Kidney epithelial cell (primary cell): ENCODE data around the gene KCNMB3. TPM values are rescaled to one million over a fixed set of nuclear protein-coding genes. Genes with fewer than 3 reads are reported as not detected.

ENCODE experiments used
- DNase-seq: peaks from one replicate; pipeline ENCODE4 v3.0.0-alpha.2; 2010; ENCODE audit warnings: low read depth
- H3K27me3 ChIP-seq: 2 replicates; pipeline ENCODE4 v1.6.0; 2011; ENCODE audit warnings: low read length; ENCODE audit not compliant: control insufficient read depth, insufficient read depth
- H3K36me3 ChIP-seq: 2 replicates; pipeline ENCODE4 v1.5.1; 2011; ENCODE audit warnings: low read length; ENCODE audit not compliant: control insufficient read depth, insufficient read depth
- H3K4me3 ChIP-seq: 2 replicates; pipeline ENCODE4 v1.5.1; 2011; ENCODE audit warnings: low read depth, mild to moderate bottlenecking, control low read depth, low read length
- total RNA-seq: library from RNA; depleted of rRNA; stranded (reverse); fragments of >200 nt; gene quantifications from 2 replicates; pipeline ENCODE4 v1.2.3, GENCODE V29; 2015
- TF ChIP-seq, protein P1 (sequence below): IDR thresholded peaks from 2 replicates; pipeline ENCODE4 v1.5.1; 2011; ENCODE audit warnings: mild to moderate bottlenecking, moderate library complexity, low read length, control low read depth, inconsistent platforms; ENCODE audit not compliant: insufficient read depth, poor library complexity, severe bottlenecking

KCNMB3 gene
- total RNA-seq: 0.96 and 1.9 TPM in 2 replicates

DNA sequence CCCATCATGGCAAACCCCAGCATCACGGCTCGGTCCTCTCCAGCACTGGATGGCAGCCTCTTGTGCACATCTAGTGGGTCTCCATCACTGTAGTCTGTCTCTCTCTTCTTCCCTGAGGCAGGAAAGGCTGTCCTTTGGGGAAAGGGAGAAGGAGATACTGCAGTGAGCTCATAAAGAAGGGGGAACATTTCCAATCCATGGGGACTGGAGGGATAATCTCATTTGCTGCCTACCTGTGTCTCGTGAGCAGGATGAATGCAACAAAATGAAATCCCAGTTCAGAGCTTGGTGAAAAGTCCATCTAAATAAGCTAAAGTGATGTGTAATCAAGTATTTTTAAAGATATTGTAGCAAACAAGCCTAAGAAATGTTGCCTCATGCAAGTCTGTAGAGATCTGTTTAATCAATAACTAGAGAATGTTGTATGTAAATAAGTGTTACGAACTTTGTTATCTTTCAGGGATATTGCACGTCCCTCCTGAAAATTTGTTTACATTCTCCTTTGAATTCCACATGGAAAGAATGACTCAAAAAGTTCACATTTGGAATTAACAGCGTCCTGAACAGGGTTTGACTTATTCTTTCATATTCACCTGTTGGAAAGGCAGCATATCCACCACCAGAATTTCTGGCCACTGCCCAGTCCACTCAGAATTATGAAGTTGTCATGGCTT, at the start of gene KCNMB3:
Gene KCNMB3, minus strand, starts transcription at position 312 of the 674 bp plus-strand sequence. Its CDS starts 124 bp downstream, at position 188.
- H3K27me3 ChIP-seq: no peaks in the 10 kb centered on the region
- H3K36me3 ChIP-seq: no peaks in the 10 kb centered on the region
- no peak for DNase-seq
- TF ChIP-seq, protein P1, sequence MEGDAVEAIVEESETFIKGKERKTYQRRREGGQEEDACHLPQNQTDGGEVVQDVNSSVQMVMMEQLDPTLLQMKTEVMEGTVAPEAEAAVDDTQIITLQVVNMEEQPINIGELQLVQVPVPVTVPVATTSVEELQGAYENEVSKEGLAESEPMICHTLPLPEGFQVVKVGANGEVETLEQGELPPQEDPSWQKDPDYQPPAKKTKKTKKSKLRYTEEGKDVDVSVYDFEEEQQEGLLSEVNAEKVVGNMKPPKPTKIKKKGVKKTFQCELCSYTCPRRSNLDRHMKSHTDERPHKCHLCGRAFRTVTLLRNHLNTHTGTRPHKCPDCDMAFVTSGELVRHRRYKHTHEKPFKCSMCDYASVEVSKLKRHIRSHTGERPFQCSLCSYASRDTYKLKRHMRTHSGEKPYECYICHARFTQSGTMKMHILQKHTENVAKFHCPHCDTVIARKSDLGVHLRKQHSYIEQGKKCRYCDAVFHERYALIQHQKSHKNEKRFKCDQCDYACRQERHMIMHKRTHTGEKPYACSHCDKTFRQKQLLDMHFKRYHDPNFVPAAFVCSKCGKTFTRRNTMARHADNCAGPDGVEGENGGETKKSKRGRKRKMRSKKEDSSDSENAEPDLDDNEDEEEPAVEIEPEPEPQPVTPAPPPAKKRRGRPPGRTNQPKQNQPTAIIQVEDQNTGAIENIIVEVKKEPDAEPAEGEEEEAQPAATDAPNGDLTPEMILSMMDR: no peak
- no peak within 1 kb of the TSS for H3K4me3 ChIP-seq

DNA sequence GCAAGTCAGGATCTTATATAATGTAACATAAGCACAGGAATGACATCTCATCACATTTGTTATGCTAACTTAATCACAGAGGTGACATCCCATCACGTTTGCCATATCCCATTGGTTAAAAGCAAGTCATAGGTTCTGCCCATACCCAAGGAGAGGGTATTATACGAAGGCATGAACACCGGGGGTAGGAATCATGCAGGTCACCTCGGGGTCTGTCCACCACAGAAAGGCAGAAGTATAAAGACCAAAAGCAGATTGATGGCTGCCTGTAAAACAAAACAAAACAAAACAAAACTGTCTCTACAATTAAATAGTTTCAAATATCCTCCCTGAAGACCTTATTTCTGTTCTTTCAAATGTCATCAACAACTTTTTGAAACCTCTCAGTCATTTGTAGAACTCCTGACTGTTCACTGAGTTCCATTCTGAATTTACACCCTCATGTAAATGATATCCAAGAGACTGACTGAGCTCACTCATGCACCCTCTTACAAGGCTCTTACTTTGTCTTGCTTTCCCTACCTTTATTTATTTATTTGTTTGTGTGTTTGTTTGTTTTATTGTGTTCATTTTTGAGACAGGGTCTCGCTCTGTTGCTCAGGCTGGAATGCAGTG, 49.2 kb upstream of the KCNMB3 start:
- no peak for DNase-seq
- Histone ChIP-seq H3K36me3 (no peaks in the 10 kb centered on the region), H3K4me3 (no peak overlapping the region), H3K27me3 (no peaks in the 10 kb centered on the region)
- TF ChIP-seq, protein P1: no peak

- no peak for DNase-seq
- no peaks in the 10 kb centered on the region for H3K27me3 ChIP-seq
- no peak overlapping the region for H3K4me3 ChIP-seq
- H3K36me3 ChIP-seq: no peaks in the 10 kb centered on the region
- TF ChIP-seq, protein P1: no peak
Measured at GRCh38 chr3:179299316-179299715, 48.4 kb upstream of the KCNMB3 start.

- TF ChIP-seq, protein P1: no peak
- DNase-seq: no peak
- Histone ChIP-seq H3K36me3 (no peaks in the 10 kb centered on the region), H3K4me3 (no peak overlapping the region), H3K27me3 (no peaks in the 10 kb centered on the region)
Measured at GRCh38 chr3:179297971-179298725, 47.2 kb upstream of the KCNMB3 start.

DNA sequence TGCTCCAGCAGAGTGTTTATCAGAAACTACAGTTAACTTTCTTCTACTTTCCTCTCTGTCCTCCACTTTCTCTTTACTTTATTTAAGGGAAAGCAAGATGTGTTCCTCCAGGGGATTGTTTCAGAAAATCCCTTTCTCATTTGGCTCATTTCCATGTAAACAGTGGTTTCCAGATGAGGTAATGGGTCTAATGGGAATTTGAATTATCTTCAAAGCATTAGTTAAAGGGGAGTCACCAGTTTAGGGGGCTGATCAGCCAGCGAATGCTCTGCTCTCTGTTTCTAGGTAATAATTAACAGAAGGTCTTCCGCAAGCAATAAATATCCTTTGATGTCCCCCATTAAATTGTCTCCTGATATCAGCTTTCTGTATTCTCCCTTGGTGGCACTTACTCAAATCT, 41.5 kb upstream of the KCNMB3 start:
- H3K36me3 ChIP-seq: no peaks in the 10 kb centered on the region
- TF ChIP-seq, protein P1: no peak
- no peak overlapping the region for H3K4me3 ChIP-seq
- H3K27me3 ChIP-seq: no peaks in the 10 kb centered on the region
- peak; percentile 34 for DNase-seq
